GM18861 (cell line): ENCODE measurements around the gene RPL31.
A peak's percentile ranks its signal among the peaks of the same experiment; 100 is the strongest.

Experiments
- ATAC-seq: cut with Tn5 transposase; IDR thresholded peaks from one replicate; pipeline ENCODE4 v1.9.1; 2021; ENCODE audit not compliant: unreplicated experiment

RPL31 gene

DNA sequence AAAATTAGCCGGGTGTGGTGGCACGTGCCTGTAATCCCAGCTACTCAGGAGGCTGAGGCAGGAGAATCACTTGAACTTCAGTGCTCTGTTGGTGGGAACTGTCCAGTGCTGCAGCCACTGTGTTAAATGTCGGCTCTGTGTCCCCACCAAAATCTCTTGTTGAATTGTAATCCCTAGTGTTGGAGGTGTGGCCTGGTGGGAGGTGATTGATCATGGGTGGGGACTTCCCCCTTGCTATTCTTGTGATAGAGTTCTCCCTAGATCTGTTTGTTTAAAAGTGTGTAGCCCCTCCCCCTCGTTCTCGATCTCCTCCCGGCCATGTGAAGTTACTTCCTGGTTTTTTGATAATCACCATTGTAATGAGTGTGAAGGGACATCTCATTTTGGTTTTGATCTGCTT is 9.8 kb upstream of the RPL31 start:
- no peak for ATAC-seq

DNA sequence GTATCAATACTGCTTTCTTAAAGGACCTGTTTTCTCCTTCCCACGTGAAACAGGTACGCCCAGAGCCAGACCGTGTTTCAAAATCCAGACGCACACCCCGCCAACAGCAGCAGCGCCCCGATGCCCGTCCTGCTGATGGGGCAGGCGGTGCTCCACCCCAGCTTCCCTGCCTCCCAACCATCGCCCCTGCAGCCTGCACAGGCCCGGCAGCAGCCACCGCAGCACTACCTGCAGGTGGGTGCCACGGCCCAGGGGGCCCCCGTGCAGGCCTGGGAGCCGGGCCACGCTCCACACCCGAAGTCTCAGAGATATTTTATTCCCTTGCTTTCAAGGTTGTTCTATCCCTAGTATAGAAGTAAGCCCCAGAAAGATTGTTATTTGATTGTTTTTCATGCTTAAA is 8.8 kb upstream of the RPL31 start:
- no peak for ATAC-seq

GRCh38 chr2:100995309-100996075 is 6.6 kb upstream of the RPL31 start:
- ATAC-seq = no peak

DNA sequence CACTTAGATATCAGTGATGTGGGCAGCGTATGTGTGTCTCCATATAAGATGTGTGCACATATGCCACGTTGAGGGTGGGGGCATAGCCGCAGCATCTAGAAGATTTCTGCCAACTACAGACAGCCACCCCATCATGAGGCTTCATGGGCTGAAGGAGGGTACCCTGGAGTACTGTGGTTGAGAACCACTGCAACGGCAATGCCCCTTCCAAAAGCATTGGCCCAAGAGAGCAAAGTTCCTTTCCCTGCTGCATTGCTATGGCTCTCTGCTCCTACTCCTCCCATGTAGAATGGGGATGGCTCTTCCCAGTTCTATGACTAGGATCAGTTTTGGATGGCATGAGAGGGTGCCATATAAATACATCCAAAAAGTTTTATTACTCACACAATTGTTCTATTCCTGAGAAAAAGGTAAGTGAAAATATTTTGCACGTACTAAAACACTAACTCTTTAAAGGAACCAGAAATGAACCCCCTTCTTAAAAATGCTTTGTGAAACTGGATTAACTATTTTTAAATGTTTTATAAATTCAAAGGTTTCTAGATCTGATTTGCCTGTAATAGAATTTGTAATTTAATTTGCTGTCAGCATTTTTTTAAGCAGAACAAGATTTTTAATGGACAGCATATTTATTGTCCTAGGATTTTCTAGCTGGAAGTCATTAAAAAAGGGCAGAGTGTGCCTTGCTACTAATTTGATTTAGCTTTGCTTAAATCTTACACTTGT is 4.4 kb upstream of the RPL31 start:
- no peak for ATAC-seq

GRCh38 chr2:100998235-100998573 is 3.9 kb upstream of the RPL31 start:
- ATAC-seq = no peak

DNA sequence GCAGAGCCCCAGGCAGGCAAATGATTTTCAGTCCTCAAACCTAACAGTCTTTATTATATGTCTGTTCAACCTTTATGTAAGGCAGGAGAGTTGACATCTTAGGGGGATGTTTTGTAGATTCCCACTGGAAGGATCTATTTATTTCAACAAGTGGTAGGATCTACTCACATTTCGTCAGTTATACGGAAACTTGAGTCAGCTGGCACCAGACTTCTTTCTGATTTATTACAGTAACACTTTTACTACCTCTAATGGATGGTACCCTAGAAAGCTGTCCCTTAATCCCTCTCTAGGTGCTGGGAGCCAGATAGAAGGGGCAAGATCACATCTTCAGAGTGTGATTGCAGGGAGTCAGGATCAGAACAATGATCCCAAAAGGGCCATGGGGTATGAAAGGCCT is 2.1 kb upstream of the RPL31 start:
- ATAC-seq = no peak

DNA sequence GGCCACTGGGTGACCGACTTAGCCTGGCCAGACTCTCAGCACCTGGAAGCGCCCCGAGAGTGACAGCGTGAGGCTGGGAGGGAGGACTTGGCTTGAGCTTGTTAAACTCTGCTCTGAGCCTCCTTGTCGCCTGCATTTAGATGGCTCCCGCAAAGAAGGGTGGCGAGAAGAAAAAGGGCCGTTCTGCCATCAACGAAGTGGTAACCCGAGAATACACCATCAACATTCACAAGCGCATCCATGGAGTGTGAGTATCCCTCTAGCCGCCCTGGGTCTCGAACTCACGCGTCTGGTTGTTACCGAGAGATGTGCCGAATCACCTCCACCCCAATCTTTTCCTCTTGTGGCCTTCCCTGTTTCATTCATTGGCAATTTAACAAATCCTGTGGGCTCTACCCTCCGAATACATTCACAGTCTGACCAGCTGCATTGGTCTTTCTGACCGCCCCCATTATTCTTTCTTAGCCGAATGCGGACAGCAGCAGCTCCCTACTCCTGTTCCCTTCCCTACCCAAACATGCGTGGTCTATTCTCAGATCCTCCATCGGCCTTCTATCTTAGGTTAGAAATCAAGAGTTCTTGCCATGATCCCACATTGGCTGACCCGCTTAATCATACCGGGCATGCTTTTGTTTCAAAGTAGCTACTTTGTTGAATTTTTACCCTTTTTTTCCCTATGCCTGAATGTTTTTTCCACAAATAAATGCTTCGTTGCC is 631 bp downstream of the RPL31 start:
- ATAC-seq = no peak

DNA sequence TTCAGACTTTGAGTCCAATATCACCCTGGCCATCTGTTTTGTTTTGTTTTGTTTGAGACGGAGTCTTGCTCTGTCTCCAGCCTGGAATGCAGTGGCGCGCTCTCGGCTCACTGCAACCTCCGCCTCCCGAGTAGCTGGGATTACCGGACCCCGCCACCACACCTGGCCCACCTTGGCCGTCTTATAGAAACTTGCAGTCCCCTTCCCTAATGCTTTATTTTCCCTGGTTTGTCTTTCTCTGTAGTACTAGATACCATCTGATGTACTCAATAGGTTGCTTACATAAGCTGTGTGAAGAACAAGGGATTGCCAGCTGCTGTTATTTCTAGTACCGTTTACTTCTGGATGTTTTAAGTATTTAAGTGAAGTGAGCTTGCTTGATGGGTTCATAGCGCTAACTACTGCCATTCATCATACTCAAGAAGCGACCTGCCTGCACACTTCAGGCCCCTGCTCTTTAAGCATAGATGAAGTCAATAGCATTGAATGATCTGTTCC is 1.2 kb downstream of the RPL31 start:
- no peak for ATAC-seq

DNA sequence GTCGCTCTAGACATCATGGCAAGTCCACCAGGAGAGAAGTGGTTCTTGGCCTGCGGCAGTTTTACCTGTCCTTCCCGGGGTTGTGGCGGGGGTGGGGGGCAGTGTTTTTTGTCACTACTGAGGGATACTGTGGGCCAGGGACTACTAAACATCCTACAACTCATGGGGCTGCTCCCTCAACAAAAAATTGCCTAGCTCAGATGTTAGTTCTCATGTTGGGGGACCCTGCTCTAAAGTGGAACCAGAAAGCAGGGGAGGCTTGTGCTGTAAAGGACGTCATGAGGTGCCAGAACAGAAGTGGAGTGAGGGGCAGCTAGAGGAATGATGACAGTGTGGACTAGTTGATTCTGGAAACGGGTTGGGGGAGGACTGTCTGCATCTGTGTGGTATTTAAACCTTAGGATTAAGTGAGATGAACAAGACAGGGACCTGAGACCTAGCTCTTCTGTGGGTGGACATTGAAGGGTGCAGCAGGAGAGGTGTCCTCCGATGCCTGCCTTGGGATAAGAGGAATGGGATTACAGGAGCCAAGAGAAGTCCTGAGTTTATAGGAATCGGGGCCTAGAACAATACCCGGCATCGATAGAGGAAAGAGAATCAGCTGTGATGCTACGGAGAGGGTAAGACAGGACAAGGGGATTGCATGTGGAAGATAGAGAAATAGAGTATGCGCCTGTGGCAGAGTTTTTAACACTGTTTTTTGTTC is 2.7 kb downstream of the RPL31 start:
- no peak for ATAC-seq

GRCh38 chr2:101006065-101006715 is 4.1 kb downstream of the RPL31 start:
- ATAC-seq = no peak

- no peak for ATAC-seq
These were observed 5.6 kb downstream of the RPL31 start for GRCh38 chr2:101007415-101008345.

- ATAC-seq = no peak
These were observed 9.1 kb downstream of the RPL31 start for GRCh38 chr2:101011152-101011551.

DNA sequence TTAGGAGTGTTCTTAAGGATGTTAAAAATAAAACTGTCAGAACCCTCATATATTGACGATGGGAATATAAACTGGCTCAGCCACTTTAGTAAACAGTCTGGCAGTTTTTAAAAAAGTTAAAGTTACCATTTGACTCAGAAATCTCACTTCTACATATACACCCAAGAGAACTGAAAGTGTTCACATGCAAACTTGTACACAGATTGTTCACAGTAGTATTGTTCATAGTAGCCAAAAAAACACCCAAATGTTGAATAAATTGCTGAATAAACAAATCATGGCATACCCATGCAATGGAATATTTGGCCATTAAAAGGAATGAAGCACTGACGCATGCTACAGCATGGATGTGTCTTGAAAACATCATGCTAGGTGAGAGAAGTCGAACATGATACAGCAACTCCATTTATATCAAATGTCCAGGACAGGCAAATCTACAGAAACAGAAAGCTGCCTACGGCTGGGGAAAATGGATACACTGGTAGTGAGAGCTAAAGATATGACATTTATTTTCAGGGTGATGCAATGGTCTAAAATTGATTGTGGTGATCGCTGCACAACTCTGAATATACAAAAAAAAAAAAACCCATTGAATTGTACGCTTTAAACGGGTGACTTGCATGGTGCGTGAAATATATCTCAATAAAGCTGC is 10.1 kb downstream of the RPL31 start:
- ATAC-seq = peak; percentile 90

DNA sequence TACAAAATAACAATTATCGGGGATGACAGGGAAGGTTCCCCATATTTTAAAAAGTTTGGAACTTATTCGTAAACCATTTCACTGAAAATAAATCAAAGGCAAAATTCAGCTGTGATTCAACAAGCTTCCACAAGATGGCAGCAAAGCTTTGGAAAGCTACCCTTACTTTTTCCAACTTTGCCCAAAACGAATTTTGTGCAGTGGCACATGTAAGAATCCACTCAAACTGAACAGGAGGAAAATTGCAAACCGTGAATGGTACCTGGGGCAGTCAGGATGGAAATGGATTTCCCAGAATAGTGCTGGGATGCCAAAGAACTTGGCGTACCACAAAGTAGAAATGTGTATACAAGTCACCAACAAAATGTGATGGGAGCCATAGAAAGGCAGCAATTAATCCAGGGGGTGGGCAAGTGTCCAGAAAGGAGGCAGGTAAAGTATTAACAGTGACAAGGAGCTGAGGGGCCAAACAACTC is 10.7 kb downstream of the RPL31 start:
- ATAC-seq = no peak

DNA sequence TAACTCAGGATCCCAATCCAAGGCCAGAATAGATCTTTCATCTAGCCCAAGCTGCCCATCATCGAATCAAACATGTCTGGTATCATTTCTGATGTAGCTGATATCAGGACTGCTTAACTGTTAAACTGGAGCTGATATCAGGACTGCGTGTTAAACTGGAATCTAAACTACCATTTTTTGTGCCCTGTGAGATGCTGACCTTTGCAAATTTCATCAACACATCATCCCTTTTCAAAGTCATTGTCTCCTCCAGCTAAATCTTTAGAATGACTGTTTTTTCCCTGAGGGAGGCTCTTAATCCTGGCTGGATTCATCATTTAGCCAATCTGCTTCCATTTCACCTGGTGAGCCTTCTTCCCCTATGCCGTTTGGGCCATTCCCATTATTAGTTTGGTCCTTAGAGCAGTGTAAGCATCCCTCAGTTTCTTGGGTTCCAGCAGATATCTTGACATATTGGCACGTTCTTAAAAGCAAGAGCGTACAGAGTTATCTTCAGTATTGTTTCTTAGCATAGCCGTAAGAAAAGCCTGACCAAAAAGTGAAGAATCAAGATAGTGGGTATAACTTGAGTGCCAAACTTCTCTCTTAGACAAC is 12.3 kb downstream of the RPL31 start:
- no peak for ATAC-seq

GRCh38 chr2:101017371-101017770 is 15.3 kb downstream of the RPL31 start:
- no peak for ATAC-seq

DNA sequence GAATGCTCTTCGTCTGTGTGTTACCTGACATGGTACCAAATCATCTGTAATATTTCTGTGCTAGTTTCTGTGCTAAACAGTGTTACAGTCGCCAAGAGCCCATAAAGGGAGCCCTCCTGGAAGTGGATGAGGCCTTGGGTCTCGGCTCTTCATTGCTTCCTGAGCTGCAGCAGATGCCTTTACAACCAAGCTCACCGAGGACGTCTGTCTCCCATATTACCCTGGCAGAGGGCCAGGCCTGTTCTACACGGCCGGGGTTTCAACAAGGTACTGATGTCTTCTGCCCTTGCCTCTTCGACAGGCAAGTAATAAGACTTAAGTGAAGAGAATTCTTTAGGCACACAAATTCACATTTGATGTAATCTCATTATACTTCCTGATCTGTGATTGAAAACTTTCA is 16.8 kb downstream of the RPL31 start:
- no peak for ATAC-seq

GRCh38 chr2:101022221-101022620 is 20.1 kb downstream of the RPL31 start:
- ATAC-seq = no peak
